Adrenal gland (tissue), 12 donors: Measurements from ENCODE around the gene ATRIP. TPM values are rescaled to one million over a fixed set of nuclear protein-coding genes. Genes with fewer than 3 reads are reported as not detected.
A peak's percentile ranks its signal among the peaks of the same experiment; 100 is the strongest.
"Not testable (repeated sequence)": the region's sequence is repeated elsewhere in the genome, so short reads cannot be mapped to it uniquely, and the experiment has no call there.

Experiments
- DNase-seq, 7 donors: peaks; one replicate each; pipeline ENCODE4 v3.0.0-alpha.2; 2019 to 2020
- H3K27ac ChIP-seq, 5 donors: fragments of 200-600 bp; sonication (generic) in 4 of 5; 1 replicate in 3 of 5; 2 replicates in 2 of 5; pipeline versions ENCODE4 v1.5.1 to v1.8.0; 2016 to 2020; ENCODE audit warnings: mild to moderate bottlenecking in 1 of 5
- H3K27me3 ChIP-seq: fragments of 200-600 bp; 2 replicates; pipeline ENCODE4 v1.8.0; 2021
- H3K36me3 ChIP-seq, 2 donors: fragments of 200-600 bp; replicated peaks in 1 of 2; 1 replicate in 1 of 2; 2 replicates in 1 of 2; pipeline versions ENCODE4 v1.5.1 to v1.8.0; 2018 to 2022
- H3K4me1 ChIP-seq, 2 donors: fragments of 200-600 bp; replicated peaks in 1 of 2; 1 replicate in 1 of 2; 2 replicates in 1 of 2; pipeline versions ENCODE4 v1.5.1 to v1.8.0; 2018 to 2021
- H3K4me3 ChIP-seq, 4 donors: fragments of 200-600 bp; sonication (generic) in 3 of 4; one replicate each; pipeline ENCODE4 v1.5.1; 2016 to 2018
- H3K9me3 ChIP-seq, 3 donors: fragments of 200-600 bp; sonication (generic) in 1 of 3; replicated peaks in 1 of 3; 1 replicate in 2 of 3; 2 replicates in 1 of 3; pipeline versions ENCODE4 v1.5.1 to v1.8.0; 2016 to 2021
- POLR2A ChIP-seq, 2 donors: fragments of 450-650 bp; IDR thresholded peaks; one replicate each; pipeline ENCODE4 v1.6.1; 2017; ENCODE audit warnings: antibody characterized with exemption in 2 of 2, mild to moderate bottlenecking in 2 of 2, moderate library complexity in 1 of 2
- WGBS, 4 donors: extraction: QIAGEN DNeasy Blood & Tissue Kit in 2 of 4; methylation state at CpG; one replicate each; pipeline versions ENCODE4 v1.1.5 to v1.1.7; 2013 to 2017; 5-methylcytosine and 5-hydroxymethylcytosine counted together
- intact Hi-C, 2 donors: fragments of 100-400 bp; cut with DNase I; formaldehyde crosslinking; loops; one replicate each; pipeline versions ENCODE4 v1.14.1 to v1.15.0; 2022 to 2023
- polyA plus RNA-seq, 3 donors: library from polyadenylated mRNA; stranded (reverse); fragments of 200-250 nt in 2 of 3; fragments of 350-450 nt in 1 of 3; fragmentation: Illumina TruSeq in 1 of 3; extraction: RNeasy Lipid Tissue Mini Kit (QIAGEN cat#74804) in 1 of 3; gene quantifications; one replicate each; pipeline ENCODE4 v1.2.3, GENCODE V29; 2013 to 2014
- total RNA-seq, 9 donors: library from RNA; depleted of rRNA in 4 of 9; stranded (reverse); fragments of >200 nt in 4 of 9; fragments of 120-200 nt in 1 of 9; fragmentation: NEBNext Ultra II Directional in 1 of 9; extraction: Animal tissue kit (Norgen Biotek cat#: 25700) in 1 of 9; gene quantifications; one replicate each; pipeline versions ENCODE4 v1.1.0 to v1.2.4, GENCODE V29; 2013 to 2023
- TF ChIP-seq, protein P1 (sequence below), 6 experiments: fragments of 450-650 bp in 4 of 6; fragments of 200-600 bp in 2 of 6; sonication (generic) in 1 of 6; IDR thresholded peaks; 1 replicate in 5 of 6; 2 replicates in 1 of 6; pipeline versions ENCODE4 v1.5.1 to v1.8.0; 2016 to 2021; ENCODE audit warnings: antibody characterized with exemption in 6 of 6, mild to moderate bottlenecking in 2 of 6, moderate library complexity in 1 of 6
- donor health status: healthy with polysubstance abuse.
- donor health status: Bipolar disorder and iron deficiency.
- donor health status: DM: yes; HTN: yes; CAD: no.
- donor health status: DM: no; HTN: no; CAD: no.
- donor health status: DM: no; HTN: no; CAD: no.
- donor health status: DM: yes; HTN: yes; CAD: no.

Gene ATRIP
- total and polyA plus RNA-seq, 12 donors, result 5.1 to 15.9 (median 6.8) TPM

DNA sequence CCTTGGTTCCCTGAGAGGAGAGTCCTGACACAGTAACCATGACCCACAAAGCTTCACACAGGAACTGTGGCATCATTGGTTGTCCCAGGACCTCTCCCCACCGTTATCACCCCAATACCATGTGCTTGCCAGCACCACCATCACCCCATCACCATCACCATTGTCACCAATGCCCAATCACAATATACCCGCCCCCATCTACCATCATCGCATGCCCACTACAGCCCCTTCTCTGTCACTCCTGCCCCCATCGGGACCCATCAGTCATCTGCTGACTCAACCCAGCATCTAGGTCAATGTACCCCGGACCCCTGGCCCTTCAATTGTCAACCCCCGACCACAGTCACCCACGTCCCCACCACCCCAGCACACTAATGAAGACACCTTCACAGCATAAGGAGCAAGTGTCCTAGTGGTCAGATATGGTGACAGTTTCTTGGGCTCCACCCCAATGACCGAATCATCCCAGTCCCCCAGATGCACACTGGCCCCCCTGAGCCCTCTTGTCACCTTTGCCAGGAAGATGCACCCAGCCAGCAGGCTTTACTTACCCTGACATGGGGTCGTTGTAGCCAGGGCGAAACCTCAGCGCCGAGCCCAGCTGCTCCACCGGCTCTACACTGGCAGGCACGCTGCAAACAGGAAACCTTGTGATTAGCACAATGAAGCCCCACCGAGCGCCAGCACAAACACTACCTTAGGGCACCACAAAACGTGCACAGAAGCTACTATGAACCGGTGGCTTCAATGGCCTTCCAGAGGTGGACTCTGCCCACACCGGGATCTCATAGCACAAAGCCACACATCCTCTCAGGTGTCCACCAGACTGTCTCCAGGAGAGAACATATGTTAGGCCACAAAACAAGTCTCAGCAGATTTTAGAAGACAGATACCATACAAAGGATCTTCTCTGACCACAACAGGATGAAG lies 32.4 kb downstream of the ATRIP start:
- Histone ChIP-seq H3K27me3 (no peaks in the 10 kb centered on the region), H3K4me3 (no peak overlapping the region), H3K4me1 (peaks cover 0 to 6% of the 10 kb centered on the region in 2 donors), H3K27ac (no peak overlapping the region), H3K36me3 (no peaks in the 10 kb centered on the region), H3K9me3 (no peaks in the 10 kb centered on the region)
- intact Hi-C loops, result no loop called here
- no peak for TF ChIP-seq POLR2A (IDR thresholded peaks at IDR 0.05)
- TF ChIP-seq, protein P1, sequence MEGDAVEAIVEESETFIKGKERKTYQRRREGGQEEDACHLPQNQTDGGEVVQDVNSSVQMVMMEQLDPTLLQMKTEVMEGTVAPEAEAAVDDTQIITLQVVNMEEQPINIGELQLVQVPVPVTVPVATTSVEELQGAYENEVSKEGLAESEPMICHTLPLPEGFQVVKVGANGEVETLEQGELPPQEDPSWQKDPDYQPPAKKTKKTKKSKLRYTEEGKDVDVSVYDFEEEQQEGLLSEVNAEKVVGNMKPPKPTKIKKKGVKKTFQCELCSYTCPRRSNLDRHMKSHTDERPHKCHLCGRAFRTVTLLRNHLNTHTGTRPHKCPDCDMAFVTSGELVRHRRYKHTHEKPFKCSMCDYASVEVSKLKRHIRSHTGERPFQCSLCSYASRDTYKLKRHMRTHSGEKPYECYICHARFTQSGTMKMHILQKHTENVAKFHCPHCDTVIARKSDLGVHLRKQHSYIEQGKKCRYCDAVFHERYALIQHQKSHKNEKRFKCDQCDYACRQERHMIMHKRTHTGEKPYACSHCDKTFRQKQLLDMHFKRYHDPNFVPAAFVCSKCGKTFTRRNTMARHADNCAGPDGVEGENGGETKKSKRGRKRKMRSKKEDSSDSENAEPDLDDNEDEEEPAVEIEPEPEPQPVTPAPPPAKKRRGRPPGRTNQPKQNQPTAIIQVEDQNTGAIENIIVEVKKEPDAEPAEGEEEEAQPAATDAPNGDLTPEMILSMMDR (IDR thresholded peaks at IDR 0.05), result no peak
- DNase-seq, result peak in 1 of 7 donors; percentile 10
- WGBS, 4 donors, result 77 to 88% (median 83%) methylated on average over 9 to 19 of the region's 19 CpGs

DNA sequence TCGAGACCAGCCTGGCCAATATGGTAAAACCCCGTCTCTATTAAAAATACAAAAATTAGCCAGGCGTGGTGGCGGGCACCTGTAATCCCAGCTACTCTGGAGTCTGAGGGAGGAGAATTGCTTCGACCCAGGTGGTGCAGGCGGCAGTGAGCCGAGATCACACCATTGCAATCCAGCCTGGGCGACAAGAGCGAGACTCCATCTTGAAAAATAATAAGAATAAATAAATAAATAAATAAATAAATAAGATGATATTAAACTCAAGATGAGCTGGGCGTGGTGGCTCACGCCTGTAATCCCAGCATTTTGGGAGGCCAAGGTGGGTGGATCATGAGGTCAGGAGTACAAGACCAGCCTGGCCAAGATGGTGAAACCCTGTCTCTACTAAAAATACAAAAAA lies 34.4 kb downstream of the ATRIP start:
- H3K27me3 ChIP-seq, H3K36me3 ChIP-seq, H3K4me1 ChIP-seq, intact Hi-C loops, H3K9me3 ChIP-seq, H3K27ac ChIP-seq, H3K4me3 ChIP-seq: not testable (repeated sequence)
- DNase-seq, result peak in 1 of 7 donors; percentile 6
- WGBS, 4 donors, result 93 to 97% (median 95%) methylated on average over 11 of the region's 11 CpGs

DNA sequence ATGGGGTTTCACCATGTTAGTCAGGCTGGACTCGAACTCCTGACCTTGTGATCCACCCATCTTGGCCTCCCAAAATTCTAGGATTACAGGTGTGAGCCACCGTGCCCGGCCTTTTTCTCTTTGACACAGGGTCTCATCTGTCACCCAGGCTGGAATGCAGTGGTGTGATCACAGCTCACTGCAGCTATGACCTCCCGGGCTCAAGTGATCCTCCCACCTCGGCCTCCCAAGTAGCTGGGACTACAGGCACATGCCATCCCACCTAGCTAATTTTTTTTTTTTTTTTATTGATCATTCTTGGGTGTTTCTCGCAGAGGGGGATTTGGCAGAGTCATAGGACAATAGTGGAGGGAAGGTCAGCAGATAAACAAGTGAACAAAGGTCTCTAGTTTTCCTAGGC lies 36.3 kb downstream of the ATRIP start:
- H3K27ac ChIP-seq, intact Hi-C loops, H3K4me3 ChIP-seq, H3K4me1 ChIP-seq, H3K9me3 ChIP-seq, H3K27me3 ChIP-seq, H3K36me3 ChIP-seq: not testable (repeated sequence)
- peak in 1 of 7 donors; percentile 10 for DNase-seq
- WGBS, 4 donors, result 86 to 94% (median 91%) methylated on average over 6 of the region's 6 CpGs

DNA sequence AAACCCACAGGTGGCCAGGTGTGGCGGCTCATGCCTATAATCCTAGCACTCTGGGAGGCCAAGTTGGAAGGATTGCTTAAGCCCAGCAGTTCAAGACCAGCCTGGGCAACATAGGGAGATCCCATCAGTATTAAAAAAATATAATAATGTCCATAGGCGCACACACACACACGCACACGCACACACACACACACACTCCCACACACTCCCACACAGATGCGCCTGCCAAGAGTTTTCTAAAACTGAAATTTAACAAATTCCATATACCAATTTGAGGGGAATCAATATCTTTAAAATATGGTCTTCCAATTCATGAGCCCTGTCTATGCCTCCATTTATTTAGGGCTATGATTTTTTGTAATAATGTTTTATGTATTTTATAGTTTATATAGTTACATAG lies 40.4 kb downstream of the ATRIP start:
- Histone ChIP-seq H3K27me3 (no peaks in the 10 kb centered on the region), H3K9me3 (no peaks in the 10 kb centered on the region), H3K36me3 (no peaks in the 10 kb centered on the region), H3K4me3 (no peak overlapping the region), H3K4me1 (peaks cover 0 to 4% of the 10 kb centered on the region in 2 donors), H3K27ac (no peak overlapping the region)
- intact Hi-C loops, result no loop called here
- TF ChIP-seq POLR2A (IDR thresholded peaks at IDR 0.05), result no peak
- TF ChIP-seq, protein P1 (IDR thresholded peaks at IDR 0.05), result no peak
- WGBS, 4 donors, result 92 to 98% (median 94%) methylated on average over 5 of the region's 5 CpGs
- peak in 1 of 7 donors; percentile 4 for DNase-seq

DNA sequence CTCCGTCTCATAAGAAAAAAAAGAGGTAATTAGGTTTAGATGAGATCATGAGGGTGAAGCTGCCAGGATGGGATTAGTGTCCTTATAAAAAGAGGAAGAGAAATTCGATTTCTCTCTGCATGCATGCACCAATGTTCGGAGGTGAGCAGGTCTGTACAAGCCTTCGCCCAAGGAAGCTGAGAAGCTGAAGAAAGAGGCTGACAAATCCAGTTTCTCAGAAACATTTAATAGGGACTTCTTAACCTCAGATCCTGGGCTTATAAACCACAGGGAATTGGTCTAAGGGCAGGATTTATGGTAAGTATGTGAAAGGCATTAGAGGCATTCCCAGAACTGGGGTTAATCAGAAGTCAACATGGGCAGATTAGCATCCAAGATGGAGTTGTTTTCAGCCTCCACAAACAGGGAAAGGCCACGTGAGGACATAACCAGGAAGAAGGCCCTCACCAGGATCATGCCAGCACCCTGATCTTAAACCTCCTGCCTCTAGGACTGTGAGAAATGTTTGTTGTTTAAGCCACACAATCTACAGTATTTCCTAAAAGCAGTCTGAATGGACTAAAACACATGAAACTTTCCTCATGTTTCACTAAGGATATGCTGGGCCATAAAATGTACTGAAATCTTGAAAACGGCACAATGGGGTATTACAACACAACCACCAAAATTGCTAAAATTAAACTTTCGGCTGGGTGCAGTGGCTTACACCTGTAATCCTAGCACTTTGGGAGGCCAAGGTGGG lies 46.1 kb downstream of the ATRIP start:
- TF ChIP-seq POLR2A (IDR thresholded peaks at IDR 0.05), result no peak
- TF ChIP-seq, protein P1 (IDR thresholded peaks at IDR 0.05), result no peak
- Histone ChIP-seq H3K36me3 (peaks cover 0 to 17% of the 10 kb centered on the region in 2 donors), H3K27ac (no peak overlapping the region), H3K4me1 (peaks cover 0 to 1% of the 10 kb centered on the region in 2 donors), H3K4me3 (no peak overlapping the region), H3K9me3 (no peaks in the 10 kb centered on the region), H3K27me3 (no peaks in the 10 kb centered on the region)
- DNase-seq, result no peak
- 76 to 90% (median 79%) methylated on average over 7 of the region's 7 CpGs for WGBS, 4 donors
- intact Hi-C loops, result no loop called here
